ENCODE measurements around the gene TSPAN4.

The TSPAN4 gene

GRCh38 chr11:836274-836673 lies 6.4 kb upstream of the TSPAN4 start:
- ChIA-PET CTCF (no interaction called here), POLR2A (interaction anchor here (0.7 to 15.0 kb wide), 5 partner anchors 8 to 354 kb away, joined by 3 to 202 read pairs (median 3); partner anchors contain the start of genes CEND1, CRACR2B and PNPLA2)
- H3K36me3 ChIP-seq (ENCODE audit: control insufficient read depth in 2 of 2, insufficient read depth in 1 of 2, low read length in 2 of 2) = peaks cover 0 to 63% of the 10 kb centered on the region in 2 experiments; a peak in 1 of 3 replicates
- H3K4me3 ChIP-seq (ENCODE audit: low read depth, low read length) = no peak overlapping the region
- H3K9me3 ChIP-seq (ENCODE audit: control insufficient read depth, insufficient read depth, low read depth, low read length) = no peaks in the 10 kb centered on the region
- no peak for TF ChIP-seq KLF8 (tag by site-specific recombination; IDR thresholded peaks at IDR 0.05)
- no peak for TF ChIP-seq ZNF626 (tag by site-specific recombination; IDR thresholded peaks at IDR 0.05)
- TF ChIP-seq TSHZ1 (tag by site-specific recombination; IDR thresholded peaks at IDR 0.05; ENCODE audit: borderline replicate concordance) = no peak
- no peak for TF ChIP-seq BCL6B (tag by site-specific recombination; IDR thresholded peaks at IDR 0.05)
- no peak for TF ChIP-seq GLIS1 (tag by site-specific recombination; IDR thresholded peaks at IDR 0.05)
- no peak for TF ChIP-seq ZNF10 (tag by site-specific recombination; IDR thresholded peaks at IDR 0.05)
- TF ChIP-seq ZNF704 (tag by site-specific recombination; IDR thresholded peaks at IDR 0.05) = no peak
- no peak for TF ChIP-seq ZNF394 (tag by site-specific recombination; IDR thresholded peaks at IDR 0.05; ENCODE audit: borderline replicate concordance)
- no peak for TF ChIP-seq ZNF777 (tag by site-specific recombination; IDR thresholded peaks at IDR 0.05; ENCODE audit: borderline replicate concordance)
- TF ChIP-seq INSM2 (tag by site-specific recombination; IDR thresholded peaks at IDR 0.05) = no peak
- no peak for TF ChIP-seq ZNF571 (tag by site-specific recombination; IDR thresholded peaks at IDR 0.05)
- no peak for TF ChIP-seq ZNF16 (tag by site-specific recombination; IDR thresholded peaks at IDR 0.05; ENCODE audit: low read depth)
- TF ChIP-seq ZBTB10 (tag by site-specific recombination; IDR thresholded peaks at IDR 0.05) = no peak
- no peak for TF ChIP-seq ZNF26 (tag by site-specific recombination; IDR thresholded peaks at IDR 0.05)
- TF ChIP-seq ZNF792 (tag by site-specific recombination; IDR thresholded peaks at IDR 0.05) = no peak
- no peak for TF ChIP-seq ZFP37 (tag by site-specific recombination; IDR thresholded peaks at IDR 0.05)
- TF ChIP-seq WT1 (tag by site-specific recombination; IDR thresholded peaks at IDR 0.05) = no peak
- TF ChIP-seq PATZ1 (tag by site-specific recombination; IDR thresholded peaks at IDR 0.05) = no peak
- no peak for TF ChIP-seq ZNF701 (tag by site-specific recombination; IDR thresholded peaks at IDR 0.05)
- no peak overlapping the region for H3K27ac ChIP-seq (ENCODE audit: extremely low read depth, low read depth, low read length)
- H3K4me1 ChIP-seq (ENCODE audit: control insufficient read depth, insufficient read depth, low read length) = no peaks in the 10 kb centered on the region; the same call in 1 of the 2 replicates

Measured in HEK293 (cell line).